Mammary epithelial cell (primary cell): ENCODE data around the gene ACAD8.

Experiments used
- EZH2 ChIP-seq: IDR thresholded peaks from 2 replicates; pipeline ENCODE4 v1.6.1; 2012; ENCODE audit warnings: low read length, inconsistent platforms, borderline replicate concordance
- TF ChIP-seq, protein P1 (sequence below), 2 donors: IDR thresholded peaks in 1 of 2; conservative IDR thresholded peaks in 1 of 2; 2 replicates each; pipeline ENCODE4 v1.5.1; 2011 to 2012; ENCODE audit warnings: inconsistent platforms in 2 of 2, low read length in 2 of 2, mild to moderate bottlenecking in 2 of 2, control low read depth in 1 of 2, low read depth in 1 of 2; ENCODE audit not compliant: insufficient read depth in 1 of 2; ENCODE audit errors: extremely low read depth in 1 of 2

DNA sequence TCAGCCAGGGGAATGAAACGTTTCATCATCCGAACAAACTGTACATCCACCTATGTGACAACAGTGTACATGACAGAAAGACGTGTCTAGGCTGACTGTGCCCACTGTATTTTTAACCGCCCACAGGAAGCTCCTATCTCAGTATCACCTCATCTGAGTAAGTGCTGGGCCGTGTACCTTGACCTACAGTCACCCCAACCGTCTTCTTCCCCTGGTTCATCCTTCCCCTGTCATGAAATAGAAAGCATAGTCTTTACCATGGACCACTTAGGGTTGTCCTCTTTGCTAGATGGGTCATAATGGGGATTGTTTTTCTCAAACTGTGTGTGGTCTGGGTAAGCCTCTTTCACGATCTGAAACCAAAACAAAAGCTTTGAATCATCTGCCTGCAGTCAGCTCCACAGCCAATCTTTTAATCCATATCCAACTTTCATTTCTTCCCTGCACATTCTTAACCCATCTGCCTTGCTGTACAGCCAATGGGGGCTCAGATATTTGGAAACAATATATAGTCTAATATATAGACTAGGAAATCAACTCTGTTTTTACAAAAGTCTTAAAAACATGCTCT, 4.4 kb upstream of the ACAD8 start:
- TF ChIP-seq, protein P1, sequence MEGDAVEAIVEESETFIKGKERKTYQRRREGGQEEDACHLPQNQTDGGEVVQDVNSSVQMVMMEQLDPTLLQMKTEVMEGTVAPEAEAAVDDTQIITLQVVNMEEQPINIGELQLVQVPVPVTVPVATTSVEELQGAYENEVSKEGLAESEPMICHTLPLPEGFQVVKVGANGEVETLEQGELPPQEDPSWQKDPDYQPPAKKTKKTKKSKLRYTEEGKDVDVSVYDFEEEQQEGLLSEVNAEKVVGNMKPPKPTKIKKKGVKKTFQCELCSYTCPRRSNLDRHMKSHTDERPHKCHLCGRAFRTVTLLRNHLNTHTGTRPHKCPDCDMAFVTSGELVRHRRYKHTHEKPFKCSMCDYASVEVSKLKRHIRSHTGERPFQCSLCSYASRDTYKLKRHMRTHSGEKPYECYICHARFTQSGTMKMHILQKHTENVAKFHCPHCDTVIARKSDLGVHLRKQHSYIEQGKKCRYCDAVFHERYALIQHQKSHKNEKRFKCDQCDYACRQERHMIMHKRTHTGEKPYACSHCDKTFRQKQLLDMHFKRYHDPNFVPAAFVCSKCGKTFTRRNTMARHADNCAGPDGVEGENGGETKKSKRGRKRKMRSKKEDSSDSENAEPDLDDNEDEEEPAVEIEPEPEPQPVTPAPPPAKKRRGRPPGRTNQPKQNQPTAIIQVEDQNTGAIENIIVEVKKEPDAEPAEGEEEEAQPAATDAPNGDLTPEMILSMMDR (conservative IDR thresholded peaks at IDR 0.05 in 1 of 2, IDR thresholded peaks at IDR 0.05 in 1 of 2; ENCODE audit: extremely low read depth in 1 of 2, insufficient read depth in 1 of 2, low read depth in 1 of 2, low read length in 2 of 2), result no peak
- TF ChIP-seq EZH2, result no peak
